Neuron (in vitro differentiated cells): ENCODE data around the gene CEP41.

Experiments
- H2AFZ ChIP-seq: one replicate; pipeline ENCODE4 v1.6.1; 2013; ENCODE audit warnings: low read depth, mild to moderate bottlenecking, inconsistent platforms, low read length, moderate library complexity
- H3K27me3 ChIP-seq: one replicate; pipeline ENCODE4 v1.6.1; 2013; ENCODE audit warnings: low read length; ENCODE audit not compliant: insufficient read depth
- H3K36me3 ChIP-seq: one replicate; pipeline ENCODE4 v1.6.1; 2013; ENCODE audit warnings: low read length; ENCODE audit not compliant: insufficient read depth
- H3K4me1 ChIP-seq: one replicate; pipeline ENCODE4 v1.6.1; 2013; ENCODE audit warnings: low read length; ENCODE audit not compliant: insufficient read depth
- H3K4me3 ChIP-seq: 2 replicates; pipeline ENCODE4 v1.5.1; 2013; ENCODE audit warnings: mild to moderate bottlenecking, low read length, moderate library complexity
- H3K9me3 ChIP-seq: one replicate; pipeline ENCODE4 v1.6.1; 2013; ENCODE audit warnings: low read length

Gene CEP41

GRCh38 chr7:130423501-130424037 is 17.2 kb downstream of the CEP41 start:
- no peaks in the 10 kb centered on the region for H3K9me3 ChIP-seq
- no peak overlapping the region for H2AFZ ChIP-seq
- peaks cover 28% of the 10 kb centered on the region for H3K4me1 ChIP-seq
- H3K36me3 ChIP-seq = peaks cover 7% of the 10 kb centered on the region
- H3K4me3 ChIP-seq = no peak overlapping the region
- no peaks in the 10 kb centered on the region for H3K27me3 ChIP-seq

- Histone ChIP-seq H2AFZ (peak overlapping the region; percentile 67), H3K9me3 (no peaks in the 10 kb centered on the region), H3K4me3 (no peak overlapping the region), H3K4me1 (peaks cover 47% of the 10 kb centered on the region), H3K27me3 (no peaks in the 10 kb centered on the region), H3K36me3 (peaks cover 7% of the 10 kb centered on the region)
Observed at GRCh38 chr7:130421684-130422083, 19.1 kb downstream of the CEP41 start.

- Histone ChIP-seq H3K4me3 (no peak overlapping the region), H3K4me1 (peaks cover 47% of the 10 kb centered on the region), H3K9me3 (no peaks in the 10 kb centered on the region), H3K36me3 (peaks cover 4% of the 10 kb centered on the region), H2AFZ (peak overlapping the region; percentile 67), H3K27me3 (no peaks in the 10 kb centered on the region)
Observed at GRCh38 chr7:130420943-130421578, 19.8 kb downstream of the CEP41 start.

- Histone ChIP-seq H3K27me3 (no peaks in the 10 kb centered on the region), H2AFZ (no peak overlapping the region), H3K36me3 (no peaks in the 10 kb centered on the region), H3K4me1 (peaks cover 47% of the 10 kb centered on the region), H3K9me3 (no peaks in the 10 kb centered on the region), H3K4me3 (no peak overlapping the region)
Observed at GRCh38 chr7:130419658-130420057, 21.2 kb downstream of the CEP41 start.

- Histone ChIP-seq H3K27me3 (no peaks in the 10 kb centered on the region), H3K9me3 (no peaks in the 10 kb centered on the region), H3K4me3 (no peak overlapping the region), H3K36me3 (no peaks in the 10 kb centered on the region), H2AFZ (no peak overlapping the region), H3K4me1 (peaks cover 47% of the 10 kb centered on the region)
Observed at GRCh38 chr7:130418306-130418705, 22.5 kb downstream of the CEP41 start.

GRCh38 chr7:130417213-130417612 is 23.6 kb downstream of the CEP41 start:
- Histone ChIP-seq H3K4me3 (no peak overlapping the region), H2AFZ (peak overlapping the region; percentile 50), H3K4me1 (peaks cover 49% of the 10 kb centered on the region), H3K9me3 (no peaks in the 10 kb centered on the region), H3K36me3 (no peaks in the 10 kb centered on the region), H3K27me3 (no peaks in the 10 kb centered on the region)

GRCh38 chr7:130415006-130415405 is 25.8 kb downstream of the CEP41 start:
- H3K4me3 ChIP-seq = no peak overlapping the region
- no peak overlapping the region for H2AFZ ChIP-seq
- no peaks in the 10 kb centered on the region for H3K9me3 ChIP-seq
- H3K4me1 ChIP-seq = peaks cover 49% of the 10 kb centered on the region
- no peaks in the 10 kb centered on the region for H3K27me3 ChIP-seq
- H3K36me3 ChIP-seq = peaks cover 5% of the 10 kb centered on the region

GRCh38 chr7:130413201-130413600 is 27.6 kb downstream of the CEP41 start:
- peaks cover 5% of the 10 kb centered on the region for H3K36me3 ChIP-seq
- H2AFZ ChIP-seq = no peak overlapping the region
- peaks cover 50% of the 10 kb centered on the region for H3K4me1 ChIP-seq
- no peaks in the 10 kb centered on the region for H3K27me3 ChIP-seq
- H3K9me3 ChIP-seq = no peaks in the 10 kb centered on the region
- no peak overlapping the region for H3K4me3 ChIP-seq

GRCh38 chr7:130410868-130411541 is 29.8 kb downstream of the CEP41 start:
- peaks cover 39% of the 10 kb centered on the region for H3K4me1 ChIP-seq
- no peaks in the 10 kb centered on the region for H3K9me3 ChIP-seq
- no peaks in the 10 kb centered on the region for H3K27me3 ChIP-seq
- H3K36me3 ChIP-seq = peaks cover 5% of the 10 kb centered on the region
- H2AFZ ChIP-seq = no peak overlapping the region
- H3K4me3 ChIP-seq = no peak overlapping the region

- no peaks in the 10 kb centered on the region for H3K9me3 ChIP-seq
- no peaks in the 10 kb centered on the region for H3K27me3 ChIP-seq
- no peak overlapping the region for H3K4me3 ChIP-seq
- H3K36me3 ChIP-seq = peaks cover 5% of the 10 kb centered on the region
- no peak overlapping the region for H2AFZ ChIP-seq
- peaks cover 39% of the 10 kb centered on the region for H3K4me1 ChIP-seq
Observed at GRCh38 chr7:130409712-130410072, 31.1 kb downstream of the CEP41 start.

- Histone ChIP-seq H3K4me3 (no peak overlapping the region), H3K9me3 (no peaks in the 10 kb centered on the region), H2AFZ (no peak overlapping the region), H3K36me3 (peaks cover 5% of the 10 kb centered on the region), H3K4me1 (peaks cover 39% of the 10 kb centered on the region), H3K27me3 (no peaks in the 10 kb centered on the region)
Observed at GRCh38 chr7:130409067-130409711, 31.6 kb downstream of the CEP41 start.

- no peaks in the 10 kb centered on the region for H3K9me3 ChIP-seq
- peaks cover 20% of the 10 kb centered on the region for H3K4me1 ChIP-seq
- no peak overlapping the region for H3K4me3 ChIP-seq
- peaks cover 28% of the 10 kb centered on the region for H3K36me3 ChIP-seq
- H3K27me3 ChIP-seq = no peaks in the 10 kb centered on the region
- H2AFZ ChIP-seq = no peak overlapping the region
Observed at GRCh38 chr7:130405003-130405402, 35.8 kb downstream of the CEP41 start.

- peaks cover 9% of the 10 kb centered on the region for H3K4me1 ChIP-seq
- peaks cover 1% of the 10 kb centered on the region for H3K9me3 ChIP-seq
Observed at GRCh38 chr7:130401578-130401977, 39.2 kb downstream of the CEP41 start.

More at GRCh38 chr7:130401578-130401977, 39.2 kb downstream of the CEP41 start:
- no peaks in the 10 kb centered on the region for H3K27me3 ChIP-seq
- peaks cover 42% of the 10 kb centered on the region for H3K36me3 ChIP-seq
- H2AFZ ChIP-seq = no peak overlapping the region
- no peak overlapping the region for H3K4me3 ChIP-seq
